ENCODE results near the gene NEGR1. TPM values are rescaled to one million over a fixed set of nuclear protein-coding genes. Genes with fewer than 3 reads are reported as not detected.

Gene NEGR1
- total RNA-seq, 1 donor from 2014 or later: 4.0 TPM

DNA sequence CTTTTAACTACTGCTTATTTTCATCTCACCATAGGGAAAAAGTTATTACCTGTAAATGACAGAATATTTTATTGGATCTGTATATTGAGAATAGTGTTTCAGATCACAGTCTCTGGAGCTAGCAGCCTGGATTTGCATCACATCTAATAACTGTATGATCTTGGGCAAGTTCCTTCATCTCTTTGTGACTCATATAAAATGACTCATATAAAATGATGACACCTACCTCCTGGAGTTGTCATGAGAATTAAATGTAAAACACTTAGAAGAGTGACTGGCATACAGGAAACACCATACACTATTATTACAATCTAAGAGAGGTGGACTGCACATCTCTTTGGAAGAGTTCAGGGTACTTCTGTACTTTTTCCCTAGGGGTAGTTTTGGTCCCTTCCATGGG is 421.3 kb downstream of the NEGR1 start:
- no peak overlapping the region for H3K4me3 ChIP-seq (ENCODE audit: low read depth, low read length)
- H3K36me3 ChIP-seq (ENCODE audit: control insufficient read depth, insufficient read depth, low read length): no peaks in the 10 kb centered on the region
- H3K27me3 ChIP-seq (ENCODE audit: control insufficient read depth, insufficient read depth, low read length): no peaks in the 10 kb centered on the region
- no peak for DNase-seq (ENCODE audit: low read depth)
- TF ChIP-seq, protein P1, sequence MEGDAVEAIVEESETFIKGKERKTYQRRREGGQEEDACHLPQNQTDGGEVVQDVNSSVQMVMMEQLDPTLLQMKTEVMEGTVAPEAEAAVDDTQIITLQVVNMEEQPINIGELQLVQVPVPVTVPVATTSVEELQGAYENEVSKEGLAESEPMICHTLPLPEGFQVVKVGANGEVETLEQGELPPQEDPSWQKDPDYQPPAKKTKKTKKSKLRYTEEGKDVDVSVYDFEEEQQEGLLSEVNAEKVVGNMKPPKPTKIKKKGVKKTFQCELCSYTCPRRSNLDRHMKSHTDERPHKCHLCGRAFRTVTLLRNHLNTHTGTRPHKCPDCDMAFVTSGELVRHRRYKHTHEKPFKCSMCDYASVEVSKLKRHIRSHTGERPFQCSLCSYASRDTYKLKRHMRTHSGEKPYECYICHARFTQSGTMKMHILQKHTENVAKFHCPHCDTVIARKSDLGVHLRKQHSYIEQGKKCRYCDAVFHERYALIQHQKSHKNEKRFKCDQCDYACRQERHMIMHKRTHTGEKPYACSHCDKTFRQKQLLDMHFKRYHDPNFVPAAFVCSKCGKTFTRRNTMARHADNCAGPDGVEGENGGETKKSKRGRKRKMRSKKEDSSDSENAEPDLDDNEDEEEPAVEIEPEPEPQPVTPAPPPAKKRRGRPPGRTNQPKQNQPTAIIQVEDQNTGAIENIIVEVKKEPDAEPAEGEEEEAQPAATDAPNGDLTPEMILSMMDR (IDR thresholded peaks at IDR 0.05; ENCODE audit: insufficient read depth, low read length, poor library complexity, severe bottlenecking): no peak

DNA sequence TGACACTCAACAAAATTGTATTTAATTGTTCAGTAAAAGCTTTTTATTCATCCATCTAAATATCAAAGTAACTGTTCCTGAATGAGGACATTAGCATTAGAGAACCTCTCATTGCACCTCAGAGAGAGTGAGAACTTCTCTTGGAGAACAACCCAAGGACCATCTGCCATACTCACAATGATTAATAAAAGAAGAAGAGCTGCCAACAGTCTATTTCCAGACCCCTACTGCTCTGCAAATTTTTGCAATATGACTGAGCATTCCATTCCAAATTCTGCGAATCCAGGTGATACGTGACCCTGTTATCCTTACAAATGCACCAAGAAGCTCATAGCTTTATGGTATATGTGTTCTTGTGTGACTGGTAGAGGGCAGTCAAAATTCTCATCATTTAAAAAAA is 422.5 kb downstream of the NEGR1 start:
- H3K36me3 ChIP-seq (ENCODE audit: control insufficient read depth, insufficient read depth, low read length): no peaks in the 10 kb centered on the region
- TF ChIP-seq, protein P1 (IDR thresholded peaks at IDR 0.05; ENCODE audit: insufficient read depth, low read length, poor library complexity, severe bottlenecking): no peak
- no peak for DNase-seq (ENCODE audit: low read depth)
- H3K27me3 ChIP-seq (ENCODE audit: control insufficient read depth, insufficient read depth, low read length): no peaks in the 10 kb centered on the region
- no peak overlapping the region for H3K4me3 ChIP-seq (ENCODE audit: low read depth, low read length)

DNA sequence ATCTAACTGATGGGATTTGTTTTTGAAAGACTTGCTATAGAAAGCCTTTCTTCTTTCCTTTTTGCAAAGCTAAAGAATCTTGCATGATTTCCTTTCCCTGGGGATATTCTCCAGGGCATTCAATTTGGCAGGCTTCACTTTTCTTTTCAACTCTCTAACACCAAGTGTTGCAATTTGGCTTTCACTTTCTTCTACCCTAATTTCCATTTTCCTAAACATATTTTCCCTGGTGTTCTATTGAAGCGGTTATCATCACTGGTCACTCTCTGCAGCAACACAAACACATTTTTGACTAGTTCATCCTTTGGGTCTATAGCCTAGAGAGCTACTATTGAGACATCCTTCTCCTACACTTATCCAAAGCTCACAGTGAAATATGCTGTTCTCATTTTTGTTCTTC is 424.5 kb downstream of the NEGR1 start:
- no peak for DNase-seq (ENCODE audit: low read depth)
- no peak overlapping the region for H3K4me3 ChIP-seq (ENCODE audit: low read depth, low read length)
- no peaks in the 10 kb centered on the region for H3K36me3 ChIP-seq (ENCODE audit: control insufficient read depth, insufficient read depth, low read length)
- H3K27me3 ChIP-seq (ENCODE audit: control insufficient read depth, insufficient read depth, low read length): no peaks in the 10 kb centered on the region
- TF ChIP-seq, protein P1 (IDR thresholded peaks at IDR 0.05; ENCODE audit: insufficient read depth, low read length, poor library complexity, severe bottlenecking): no peak

DNA sequence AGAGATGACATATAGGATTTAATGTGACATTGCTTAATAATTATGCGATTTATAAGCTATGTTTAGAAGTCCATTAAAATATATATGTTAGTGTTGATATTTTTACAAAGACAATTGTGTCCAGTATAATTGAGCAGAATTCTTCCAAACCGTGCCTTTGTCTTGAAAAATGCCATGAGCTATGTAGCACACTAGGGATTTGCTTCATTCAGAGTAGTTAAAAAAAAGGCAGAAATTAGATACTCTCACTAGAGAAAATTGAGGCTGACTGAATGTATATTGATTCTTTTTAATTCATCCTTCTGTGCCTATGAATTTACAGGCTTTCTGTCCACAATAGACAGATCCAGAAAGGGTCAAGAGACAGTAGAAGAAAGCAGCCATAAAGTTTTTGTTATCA is 429.0 kb downstream of the NEGR1 start:
- no peaks in the 10 kb centered on the region for H3K36me3 ChIP-seq (ENCODE audit: control insufficient read depth, insufficient read depth, low read length)
- H3K27me3 ChIP-seq (ENCODE audit: control insufficient read depth, insufficient read depth, low read length): no peaks in the 10 kb centered on the region
- no peak overlapping the region for H3K4me3 ChIP-seq (ENCODE audit: low read depth, low read length)
- DNase-seq (ENCODE audit: low read depth): no peak
- TF ChIP-seq, protein P1 (IDR thresholded peaks at IDR 0.05; ENCODE audit: insufficient read depth, low read length, poor library complexity, severe bottlenecking): no peak

DNA sequence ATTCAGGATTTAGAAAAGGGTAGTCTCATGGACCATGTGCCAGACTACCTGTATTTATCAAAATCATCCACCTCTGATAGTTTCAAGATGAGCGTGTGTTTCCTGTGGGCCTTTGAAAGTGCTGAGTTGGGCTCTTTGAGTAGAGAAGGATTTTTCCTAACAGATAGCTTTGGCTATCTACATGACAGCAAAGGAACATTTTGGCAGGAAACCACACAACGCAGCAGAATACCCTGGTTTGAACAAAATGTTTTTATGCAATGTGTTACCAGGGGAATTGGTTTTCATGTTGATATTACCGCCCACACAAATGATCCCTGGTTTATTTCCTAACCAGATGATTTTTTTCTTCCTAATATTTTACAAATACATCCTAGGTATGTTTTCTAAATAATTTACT is 431.4 kb downstream of the NEGR1 start:
- Histone ChIP-seq H3K27me3 (ENCODE audit: control insufficient read depth, insufficient read depth, low read length) (no peaks in the 10 kb centered on the region), H3K36me3 (ENCODE audit: control insufficient read depth, insufficient read depth, low read length) (no peaks in the 10 kb centered on the region), H3K4me3 (ENCODE audit: low read depth, low read length) (no peak overlapping the region)
- TF ChIP-seq, protein P1 (IDR thresholded peaks at IDR 0.05; ENCODE audit: insufficient read depth, low read length, poor library complexity, severe bottlenecking): no peak
- DNase-seq (ENCODE audit: low read depth): no peak

DNA sequence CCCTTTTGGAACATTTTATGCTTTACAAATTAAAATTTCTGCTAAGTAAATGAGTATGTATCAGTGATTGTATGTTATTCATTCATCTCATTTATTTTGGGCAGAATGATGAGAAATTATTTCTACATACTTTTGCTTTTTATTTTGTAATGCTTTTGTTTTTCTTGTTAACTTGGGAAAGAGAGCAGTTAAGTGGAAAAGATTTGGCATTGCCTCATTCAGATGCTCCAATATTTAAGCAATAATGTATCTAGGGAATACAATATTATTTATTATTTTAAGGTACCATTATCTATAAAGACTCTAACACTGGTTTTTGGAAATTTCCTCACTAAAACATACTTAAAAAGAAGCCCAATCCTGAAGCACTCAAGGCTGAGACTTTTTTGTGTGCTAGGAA is 431.8 kb downstream of the NEGR1 start:
- TF ChIP-seq, protein P1 (IDR thresholded peaks at IDR 0.05; ENCODE audit: insufficient read depth, low read length, poor library complexity, severe bottlenecking): no peak
- H3K4me3 ChIP-seq (ENCODE audit: low read depth, low read length): no peak overlapping the region
- DNase-seq (ENCODE audit: low read depth): no peak

More for the DNA sequence above, 431.8 kb downstream of the NEGR1 start:
- no peaks in the 10 kb centered on the region for H3K27me3 ChIP-seq (ENCODE audit: control insufficient read depth, insufficient read depth, low read length)
- no peaks in the 10 kb centered on the region for H3K36me3 ChIP-seq (ENCODE audit: control insufficient read depth, insufficient read depth, low read length)
